Central memory CD8-positive, alpha-beta T cell (primary cell): ENCODE measurements around the gene CENPF.
A peak's percentile ranks its signal among the peaks of the same experiment; 100 is the strongest.

ENCODE experiments used
- ATAC-seq: fragments of 150-1000 bp; cut with Tn5 transposase; replicated peaks from 2 replicates; pipeline ENCODE4 v1.10.0; 2022; ENCODE audit warnings: mild to moderate bottlenecking, moderate FRiP score, moderate number of reproducible peaks; ENCODE audit not compliant: poor library complexity, severe bottlenecking; ENCODE audit errors: extremely low read depth
- DNase-seq, 2 donors: peaks; one replicate each; pipeline ENCODE4 v3.0.0; 2021; ENCODE audit warnings: low spot score in 2 of 2
- H3K27ac Mint-ChIP-seq: one replicate; pipeline ENCODE4 v1.8.0; 2022; ENCODE audit warnings: low read depth, mild to moderate bottlenecking, moderate library complexity, mixed read lengths
- H3K27me3 Mint-ChIP-seq: one replicate; pipeline ENCODE4 v1.8.0; 2022; ENCODE audit warnings: mixed read lengths
- H3K36me3 Mint-ChIP-seq: one replicate; pipeline ENCODE4 v1.8.0; 2022; ENCODE audit warnings: mild to moderate bottlenecking, moderate library complexity, mixed read lengths; ENCODE audit not compliant: insufficient read depth
- H3K4me1 Mint-ChIP-seq: one replicate; pipeline ENCODE4 v1.8.0; 2022; ENCODE audit warnings: mixed read lengths
- H3K4me3 Mint-ChIP-seq: one replicate; pipeline ENCODE4 v1.8.0; 2022; ENCODE audit warnings: mild to moderate bottlenecking, moderate library complexity, mixed read lengths
- H3K9me3 Mint-ChIP-seq: one replicate; pipeline ENCODE4 v1.8.0; 2022; ENCODE audit warnings: mixed read lengths

Gene CENPF

GRCh38 chr1:214602764-214603657 lies at the start of gene CENPF:
Gene CENPF (plus strand): TSS chr1:214603195. CDS start chr1:214613755, 10,560 bp downstream.
- DNase-seq (peak; percentile 88 to 92), ATAC-seq (peak; percentile 94)
- Mint-ChIP-seq H3K27me3 (no peaks in the 10 kb centered on the region), H3K4me1 (peaks cover 11% of the 10 kb centered on the region), H3K9me3 (no peaks in the 10 kb centered on the region), H3K27ac (peak within 1 kb of the TSS; percentile 95), H3K4me3 (peak within 1 kb of the TSS; percentile 92), H3K36me3 (peaks cover 12% of the 10 kb centered on the region)

- no peak overlapping the region for H3K27ac Mint-ChIP-seq
- H3K4me3 Mint-ChIP-seq = no peak overlapping the region
- ATAC-seq (no peak), DNase-seq (no peak)
- no peaks in the 10 kb centered on the region for H3K4me1 Mint-ChIP-seq
- H3K36me3 Mint-ChIP-seq = no peaks in the 10 kb centered on the region
- H3K9me3 Mint-ChIP-seq = no peaks in the 10 kb centered on the region
- peaks cover 54% of the 10 kb centered on the region for H3K27me3 Mint-ChIP-seq
These were observed 44.9 kb upstream of the CENPF start for GRCh38 chr1:214557952-214558735.

- H3K9me3 Mint-ChIP-seq = no peaks in the 10 kb centered on the region
- peaks cover 33% of the 10 kb centered on the region for H3K27me3 Mint-ChIP-seq
- ATAC-seq (no peak), DNase-seq (no peak)
- H3K4me3 Mint-ChIP-seq = no peak overlapping the region
- H3K27ac Mint-ChIP-seq = no peak overlapping the region
- H3K4me1 Mint-ChIP-seq = no peaks in the 10 kb centered on the region
- H3K36me3 Mint-ChIP-seq = no peaks in the 10 kb centered on the region
These were observed 39.1 kb upstream of the CENPF start for GRCh38 chr1:214563881-214564280.

GRCh38 chr1:214565310-214565709 lies 37.7 kb upstream of the CENPF start:
- H3K9me3 Mint-ChIP-seq = no peaks in the 10 kb centered on the region
- no peak for DNase-seq
- peaks cover 35% of the 10 kb centered on the region for H3K27me3 Mint-ChIP-seq
- H3K36me3 Mint-ChIP-seq = no peaks in the 10 kb centered on the region
- no peak overlapping the region for H3K4me3 Mint-ChIP-seq
- H3K27ac Mint-ChIP-seq = no peak overlapping the region
- H3K4me1 Mint-ChIP-seq = no peaks in the 10 kb centered on the region
- ATAC-seq = no peak

- H3K4me1 Mint-ChIP-seq = no peaks in the 10 kb centered on the region
- no peak overlapping the region for H3K27ac Mint-ChIP-seq
- no peak for ATAC-seq
- no peak for DNase-seq
- no peak overlapping the region for H3K4me3 Mint-ChIP-seq
- peaks cover 31% of the 10 kb centered on the region for H3K27me3 Mint-ChIP-seq
- no peaks in the 10 kb centered on the region for H3K9me3 Mint-ChIP-seq
- H3K36me3 Mint-ChIP-seq = no peaks in the 10 kb centered on the region
These were observed 36.6 kb upstream of the CENPF start for GRCh38 chr1:214566158-214567104.

GRCh38 chr1:214567481-214567980 lies 35.5 kb upstream of the CENPF start:
- Mint-ChIP-seq H3K4me3 (no peak overlapping the region), H3K27ac (no peak overlapping the region), H3K4me1 (no peaks in the 10 kb centered on the region), H3K9me3 (no peaks in the 10 kb centered on the region), H3K36me3 (no peaks in the 10 kb centered on the region), H3K27me3 (peaks cover 21% of the 10 kb centered on the region)
- ATAC-seq = no peak
- no peak for DNase-seq

GRCh38 chr1:214568328-214568727 lies 34.7 kb upstream of the CENPF start:
- ATAC-seq (no peak), DNase-seq (no peak)
- Mint-ChIP-seq H3K27me3 (peaks cover 21% of the 10 kb centered on the region), H3K4me3 (no peak overlapping the region), H3K27ac (no peak overlapping the region), H3K9me3 (no peaks in the 10 kb centered on the region), H3K36me3 (no peaks in the 10 kb centered on the region), H3K4me1 (no peaks in the 10 kb centered on the region)

GRCh38 chr1:214569357-214570004 lies 33.5 kb upstream of the CENPF start:
- DNase-seq (no peak), ATAC-seq (no peak)
- H3K4me1 Mint-ChIP-seq = no peaks in the 10 kb centered on the region
- no peaks in the 10 kb centered on the region for H3K9me3 Mint-ChIP-seq
- no peaks in the 10 kb centered on the region for H3K36me3 Mint-ChIP-seq
- H3K27me3 Mint-ChIP-seq = peaks cover 21% of the 10 kb centered on the region
- H3K27ac Mint-ChIP-seq = no peak overlapping the region
- H3K4me3 Mint-ChIP-seq = no peak overlapping the region

- Mint-ChIP-seq H3K36me3 (no peaks in the 10 kb centered on the region), H3K27ac (no peak overlapping the region), H3K9me3 (no peaks in the 10 kb centered on the region), H3K4me1 (no peaks in the 10 kb centered on the region), H3K27me3 (peaks cover 21% of the 10 kb centered on the region), H3K4me3 (no peak overlapping the region)
- ATAC-seq = no peak
- no peak for DNase-seq
These were observed 32.6 kb upstream of the CENPF start for GRCh38 chr1:214570442-214570841.

GRCh38 chr1:214571281-214571680 lies 31.7 kb upstream of the CENPF start:
- Mint-ChIP-seq H3K9me3 (peaks cover 5% of the 10 kb centered on the region), H3K4me1 (no peaks in the 10 kb centered on the region), H3K36me3 (no peaks in the 10 kb centered on the region)

GRCh38 chr1:214573386-214574318 lies 29.3 kb upstream of the CENPF start:
- no peaks in the 10 kb centered on the region for H3K36me3 Mint-ChIP-seq
- no peak for DNase-seq
- peaks cover 9% of the 10 kb centered on the region for H3K9me3 Mint-ChIP-seq
- ATAC-seq = no peak
- no peak overlapping the region for H3K27ac Mint-ChIP-seq
- H3K27me3 Mint-ChIP-seq = peaks cover 21% of the 10 kb centered on the region
- no peak overlapping the region for H3K4me3 Mint-ChIP-seq
- H3K4me1 Mint-ChIP-seq = no peaks in the 10 kb centered on the region

More at GRCh38 chr1:214571281-214571680, 31.7 kb upstream of the CENPF start:
- Mint-ChIP-seq H3K27me3 (peaks cover 21% of the 10 kb centered on the region), H3K4me3 (no peak overlapping the region), H3K27ac (no peak overlapping the region)
- ATAC-seq (no peak), DNase-seq (no peak)
